ENCODE data around the gene ADPRS. TPM values are rescaled to one million over a fixed set of nuclear protein-coding genes. Genes with fewer than 3 reads are reported as not detected.

The ADPRS gene
- total RNA-seq, result 27.1 and 31.8 TPM in 2 replicates

DNA sequence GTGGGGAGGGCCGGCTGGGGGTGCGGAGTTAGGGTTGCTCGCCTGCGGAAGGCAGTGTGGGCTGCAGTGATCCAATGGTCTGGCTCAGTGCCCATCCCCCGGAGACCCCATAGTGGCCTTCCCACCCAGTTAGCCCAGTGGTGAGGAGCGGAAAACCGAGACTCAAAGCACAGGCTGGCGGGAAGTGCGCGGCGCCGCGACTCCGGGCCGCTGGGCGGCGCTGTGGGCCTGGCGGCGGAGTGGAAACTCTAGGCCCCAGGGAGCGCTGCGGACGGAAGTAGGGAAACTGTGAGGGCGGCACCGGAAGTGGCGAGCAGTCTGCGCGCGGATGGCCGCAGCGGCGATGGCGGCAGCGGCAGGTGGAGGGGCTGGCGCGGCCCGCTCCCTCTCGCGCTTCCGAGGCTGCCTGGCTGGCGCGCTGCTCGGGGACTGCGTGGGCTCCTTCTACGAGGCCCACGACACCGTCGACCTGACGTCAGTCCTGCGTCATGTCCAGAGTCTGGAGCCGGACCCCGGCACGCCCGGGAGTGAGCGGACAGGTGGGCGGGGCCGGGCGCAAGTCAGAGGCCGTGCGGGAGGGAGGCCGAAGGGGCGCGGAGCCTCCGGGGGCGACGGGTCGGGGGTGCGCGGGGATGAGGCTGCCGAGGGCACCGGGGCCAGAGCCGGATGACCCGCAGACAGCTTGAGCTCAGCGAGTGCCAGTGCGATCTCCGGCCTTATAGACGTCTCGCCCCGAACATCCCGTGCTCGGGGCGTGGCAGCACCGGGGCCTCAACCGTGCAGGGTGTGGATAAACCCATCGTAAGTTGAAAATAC lies at the start of gene ADPRS:
Gene ADPRS (plus strand): TSS at position 316 of the 816 bp plus-strand sequence. CDS start 13 bp downstream, at position 329.

GRCh38 chr1:36083635-36084496 lies 4.8 kb upstream of the ADPRS start, which contains the start of gene TEKT2:
Gene TEKT2, plus strand, starts transcription at chr1:36084094. Its CDS starts 828 bp downstream, at chr1:36084922.

GRCh38 chr1:36125129-36125991 lies 36.7 kb downstream of the ADPRS start, which contains the start of gene COL8A2:
Gene COL8A2, minus strand, starts transcription at chr1:36125222. Its CDS starts 24,980 bp downstream, at chr1:36100242.

Other genes starting within 250 kb of the ADPRS start
- gene AGO1, start 205.7 kb upstream of the ADPRS start, total RNA-seq, result 25.5 and 26.8 TPM in 2 replicates
- gene AGO3, start 157.8 kb upstream of the ADPRS start, total RNA-seq, result 23.7 and 24.9 TPM in 2 replicates
- gene TEKT2, start 4.8 kb upstream of the ADPRS start, total RNA-seq, result 0.12 TPM in 1 of 2 replicates, not detected in the other
- 38.0 and 39.0 TPM in 2 replicates for gene COL8A2, start 36.3 kb downstream of the ADPRS start, total RNA-seq
- 72.9 and 114 TPM in 2 replicates for gene TRAPPC3, start 60.6 kb downstream of the ADPRS start, total RNA-seq
- gene MAP7D1, start 67.3 kb downstream of the ADPRS start, total RNA-seq, result 159 and 182 TPM in 2 replicates
- gene THRAP3, start 135.6 kb downstream of the ADPRS start, total RNA-seq, result 119 and 123 TPM in 2 replicates
- gene SH3D21, start 217.5 kb downstream of the ADPRS start, total RNA-seq, result 5.7 and 7.2 TPM in 2 replicates
- gene EVA1B, start 234.8 kb downstream of the ADPRS start, total RNA-seq, result 189 and 272 TPM in 2 replicates